Keratinocyte (primary cell): ENCODE measurements around the gene TUSC2. TPM values are rescaled to one million over a fixed set of nuclear protein-coding genes. Genes with fewer than 3 reads are reported as not detected.

Experiments
- DNase-seq: peaks from one replicate; pipeline ENCODE4 v3.0.0-alpha.2; 2011; ENCODE audit warnings: low read depth, missing footprints, low spot score
- FAIRE-seq: peaks from 2 replicates; lab custom pipeline; 2011; peaks lifted over from hg19 to GRCh38; lab: Jason Lieb, UNC
- H2AFZ ChIP-seq: 2 replicates; pipeline ENCODE4 v1.6.0; 2012; ENCODE audit warnings: low read length, control low read depth, inconsistent platforms; ENCODE audit not compliant: control insufficient read depth
- H3K27ac ChIP-seq: 2 replicates; pipeline ENCODE4 v1.5.1; 2011; ENCODE audit warnings: low read length; ENCODE audit not compliant: control insufficient read depth, insufficient read depth
- H3K27me3 ChIP-seq: 3 replicates; pipeline ENCODE4 v1.6.0; 2011; ENCODE audit warnings: low read length; ENCODE audit not compliant: control insufficient read depth, insufficient read depth; ENCODE audit errors: extremely low read depth
- H3K36me3 ChIP-seq, 2 experiments: 2 replicates in 1 of 2; 3 replicates in 1 of 2; pipeline ENCODE4 v1.5.1; 2011; ENCODE audit warnings: low read length in 2 of 2, mild to moderate bottlenecking in 1 of 2; ENCODE audit not compliant: control insufficient read depth in 2 of 2, insufficient read depth in 2 of 2; ENCODE audit errors: extremely low read depth in 1 of 2
- H3K4me1 ChIP-seq: 3 replicates; pipeline ENCODE4 v1.5.1; 2011; ENCODE audit warnings: low read length; ENCODE audit not compliant: control insufficient read depth, insufficient read depth; ENCODE audit errors: extremely low read depth
- H3K4me2 ChIP-seq: 3 replicates; pipeline ENCODE4 v1.6.0; 2011; ENCODE audit warnings: low read depth, low read length; ENCODE audit not compliant: control insufficient read depth, insufficient read depth; ENCODE audit errors: extremely low read depth
- H3K4me3 ChIP-seq, 3 experiments: fragments of 200-600 bp in 1 of 3; sonication (generic) in 1 of 3; 2 replicates in 2 of 3; 3 replicates in 1 of 3; pipeline ENCODE4 v1.5.1; 2011 to 2016; ENCODE audit warnings: low read length in 3 of 3, mild to moderate bottlenecking in 3 of 3, control low read depth in 2 of 3, inconsistent platforms in 1 of 3, low read depth in 1 of 3, mixed read lengths in 1 of 3, mixed run types in 1 of 3, moderate library complexity in 1 of 3; ENCODE audit not compliant: control insufficient read depth in 2 of 3, insufficient read depth in 2 of 3; ENCODE audit errors: extremely low read depth in 1 of 3
- H3K79me2 ChIP-seq: 2 replicates; pipeline ENCODE4 v1.6.0; 2012; ENCODE audit warnings: low read length; ENCODE audit not compliant: control insufficient read depth, insufficient read depth
- H3K9ac ChIP-seq: 3 replicates; pipeline ENCODE4 v1.6.0; 2011; ENCODE audit warnings: low read length; ENCODE audit not compliant: control insufficient read depth, insufficient read depth; ENCODE audit errors: extremely low read depth
- H3K9me1 ChIP-seq: 3 replicates; pipeline ENCODE4 v1.6.0; 2011; ENCODE audit warnings: low read length; ENCODE audit not compliant: control insufficient read depth, insufficient read depth; ENCODE audit errors: extremely low read depth
- H3K9me3 ChIP-seq: 2 replicates; pipeline ENCODE4 v1.5.1; 2012; ENCODE audit warnings: low read depth, low read length; ENCODE audit not compliant: control insufficient read depth
- H4K20me1 ChIP-seq: 3 replicates; pipeline ENCODE4 v1.6.0; 2011; ENCODE audit warnings: low read length; ENCODE audit not compliant: control insufficient read depth, insufficient read depth; ENCODE audit errors: extremely low read depth
- CTCF ChIP-seq, 3 experiments: IDR thresholded peaks in 1 of 3; conservative IDR thresholded peaks in 1 of 3; optimal IDR thresholded peaks in 1 of 3; 2 replicates in 2 of 3; 3 replicates in 1 of 3; pipeline versions ENCODE3 to v1.5.1; 2011; ENCODE audit warnings: low read length in 3 of 3, mild to moderate bottlenecking in 3 of 3, moderate library complexity in 2 of 3, control low read depth in 1 of 3, inconsistent platforms in 1 of 3; ENCODE audit not compliant: insufficient read depth in 2 of 3; ENCODE audit errors: extremely low read depth in 1 of 3
- EZH2 ChIP-seq: IDR thresholded peaks from one replicate; pipeline ENCODE4 v1.6.1; 2012; ENCODE audit warnings: inconsistent platforms, mild to moderate bottlenecking, low read length, moderate library complexity
- dilution Hi-C: fragments of 300-500 bp; cut with MboI; formaldehyde crosslinking; loops from one replicate; pipeline ENCODE4 v1.7.0; 2020; ENCODE audit warnings: low sequenced_read_pairs; ENCODE audit not compliant: extremely low pct_ligation_motif_present
- polyA plus RNA-seq, 5 experiments: library from polyadenylated mRNA; depleted of rRNA in 3 of 5; stranded (reverse) in 3 of 5; stranded (forward) in 1 of 5; unstranded in 1 of 5; fragments of >200 nt; gene quantifications; 1 replicate in 1 of 5; 2 replicates in 3 of 5; 3 replicates in 1 of 5; pipeline versions ENCODE4 v1.2.1 to v1.2.3, GENCODE V29; 2011 to 2012; ENCODE audit warnings: missing spikeins in 2 of 5, low read depth in 1 of 5, low replicate concordance in 1 of 5

TUSC2 gene
- polyA plus RNA-seq, 1 donor (not counting 4 experiments of a cell fraction or from before 2014, with no cell fraction given) = 30.5 TPM

- Histone ChIP-seq H3K9me1 (peaks cover 3% of the 10 kb centered on the region), H3K79me2 (peaks cover 29% of the 10 kb centered on the region), H3K4me3 (no peak overlapping the region), H3K36me3 (peaks cover 8 to 15% of the 10 kb centered on the region in 2 experiments), H4K20me1 (no peaks in the 10 kb centered on the region), H3K9me3 (no peaks in the 10 kb centered on the region), H3K4me1 (peaks cover 22% of the 10 kb centered on the region), H2AFZ (no peak overlapping the region), H3K4me2 (no peak overlapping the region), H3K27ac (no peak overlapping the region), H3K9ac (no peak overlapping the region), H3K27me3 (no peaks in the 10 kb centered on the region)
- TF ChIP-seq EZH2 = no peak
- no peak for TF ChIP-seq CTCF (optimal IDR thresholded peaks at IDR 0.05 in 1 of 3, IDR thresholded peaks at IDR 0.05 in 1 of 3, conservative IDR thresholded peaks at IDR 0.05 in 1 of 3; ENCODE audit: extremely low read depth in 1 of 3, insufficient read depth in 2 of 3, low read length in 3 of 3)
- dilution Hi-C loops = no loop called here
- DNase-seq (no peak), FAIRE-seq (no peak)
Measured at GRCh38 chr3:50294492-50295403, 33.3 kb downstream of the TUSC2 start.

GRCh38 chr3:50294089-50294488 lies 33.9 kb downstream of the TUSC2 start:
- Histone ChIP-seq H3K27me3 (no peaks in the 10 kb centered on the region), H3K4me2 (no peak overlapping the region), H3K9me3 (no peaks in the 10 kb centered on the region), H3K36me3 (peaks cover 14 to 20% of the 10 kb centered on the region in 2 experiments), H3K9ac (no peak overlapping the region), H3K9me1 (peaks cover 3% of the 10 kb centered on the region), H3K27ac (no peak overlapping the region), H3K79me2 (peaks cover 34% of the 10 kb centered on the region), H3K4me1 (peaks cover 20% of the 10 kb centered on the region), H2AFZ (no peak overlapping the region), H3K4me3 (no peak overlapping the region), H4K20me1 (no peaks in the 10 kb centered on the region)
- dilution Hi-C loops = no loop called here
- no peak for FAIRE-seq
- no peak for DNase-seq
- TF ChIP-seq EZH2 (no peak), CTCF (optimal IDR thresholded peaks at IDR 0.05 in 1 of 3, IDR thresholded peaks at IDR 0.05 in 1 of 3, conservative IDR thresholded peaks at IDR 0.05 in 1 of 3; ENCODE audit: extremely low read depth in 1 of 3, insufficient read depth in 2 of 3, low read length in 3 of 3) (no peak)
